Measurements from ENCODE around the gene CCDC61.

CCDC61 gene

GRCh38 chr19:46040125-46040524 is 44.9 kb downstream of the CCDC61 start:
- DNase-seq (ENCODE audit: low read depth): no peak

GRCh38 chr19:46040952-46041500 is 45.8 kb downstream of the CCDC61 start, which contains the start of gene IGFL4:
TSS of gene IGFL4 (minus strand) at chr19:46041002. CDS start at chr19:46040962, 40 bp downstream.
- DNase-seq (ENCODE audit: low read depth): no peak

- DNase-seq (ENCODE audit: low read depth): no peak
Observed at GRCh38 chr19:46042252-46042883, 47.1 kb downstream of the CCDC61 start.

DNA sequence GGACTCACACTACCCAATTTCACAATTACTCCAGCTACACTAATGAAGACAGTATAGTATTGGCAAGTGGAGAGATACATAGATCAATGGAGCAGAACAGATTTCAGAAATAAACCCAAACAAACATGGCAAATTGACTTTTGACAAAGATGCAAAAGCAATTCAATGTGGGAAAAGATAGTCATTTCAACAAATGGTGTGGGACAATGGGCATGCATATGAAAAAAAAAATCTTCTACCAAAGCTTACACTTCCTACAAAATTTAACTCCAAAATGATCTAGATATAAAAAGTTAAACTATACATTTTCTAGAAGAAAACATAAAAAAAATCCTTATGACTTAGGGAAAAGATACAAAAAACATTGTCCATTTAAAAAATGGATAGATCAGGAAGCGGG is 48.3 kb downstream of the CCDC61 start:
- DNase-seq (ENCODE audit: low read depth): no peak

GRCh38 chr19:46049597-46049996 is 54.3 kb downstream of the CCDC61 start:
- no peak for DNase-seq (ENCODE audit: low read depth)

DNA sequence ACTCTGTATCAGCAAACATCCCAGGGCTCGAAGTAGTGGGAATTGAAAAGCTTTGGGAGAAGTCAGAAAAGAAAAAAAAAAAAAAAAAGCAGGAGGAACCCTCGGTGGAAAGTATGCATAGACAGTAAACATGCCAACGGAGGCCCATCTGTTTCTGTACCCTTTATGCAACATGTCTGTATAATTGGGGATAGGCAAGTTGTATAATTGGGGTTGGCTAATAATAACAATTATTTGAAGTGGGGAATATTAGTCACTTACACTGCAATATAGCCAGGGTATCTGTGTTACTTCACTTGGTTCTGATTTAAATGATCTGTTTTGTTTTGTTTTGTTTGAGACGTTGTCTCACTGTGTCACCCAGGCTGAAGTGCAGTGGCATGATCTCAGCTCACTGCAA is 57.6 kb downstream of the CCDC61 start:
- no peak for DNase-seq (ENCODE audit: low read depth)

DNA sequence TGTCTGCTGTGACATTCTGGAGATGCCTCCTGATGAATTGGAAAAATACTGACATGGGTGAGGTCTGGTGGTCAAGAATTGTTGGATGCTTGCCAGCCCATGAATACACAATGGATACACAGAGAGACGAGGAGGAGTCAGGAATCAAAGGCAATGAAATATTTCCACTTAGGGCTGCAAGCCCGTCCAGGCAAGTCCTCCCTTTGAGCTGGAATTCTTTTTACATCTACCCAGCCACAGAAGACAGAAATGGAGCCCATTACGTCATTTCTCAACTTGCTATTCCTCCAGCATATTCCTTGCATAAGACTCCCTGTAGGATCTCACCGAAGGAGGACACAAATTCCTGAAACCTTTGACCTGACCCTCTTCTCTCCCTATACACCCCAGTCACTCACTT is 61.3 kb downstream of the CCDC61 start:
- DNase-seq (ENCODE audit: low read depth): no peak

GRCh38 chr19:46058778-46059177 is 63.5 kb downstream of the CCDC61 start:
- DNase-seq (ENCODE audit: low read depth): no peak

DNA sequence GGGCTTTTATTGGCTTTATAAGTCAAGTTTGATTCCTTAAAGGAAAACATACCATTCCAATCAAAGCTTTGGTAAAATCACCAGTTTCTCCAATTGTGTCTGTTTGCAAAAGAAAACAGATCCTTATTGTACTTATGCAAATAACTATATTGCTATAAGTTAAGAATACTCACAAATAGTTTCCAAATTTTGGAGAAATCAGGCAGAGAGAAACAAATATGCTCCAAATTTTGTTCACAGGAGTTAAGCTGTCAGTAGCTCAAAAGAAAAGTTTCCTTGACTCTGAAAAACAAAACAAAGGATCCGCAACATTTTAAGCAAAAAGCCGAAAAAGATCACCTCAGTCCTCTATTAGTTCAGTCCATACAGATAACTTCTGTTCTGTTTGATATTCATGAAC is 64.7 kb downstream of the CCDC61 start:
- DNase-seq (ENCODE audit: low read depth): no peak

GRCh38 chr19:46063201-46063600 is 67.9 kb downstream of the CCDC61 start:
- DNase-seq (ENCODE audit: low read depth): no peak

- no peak for DNase-seq (ENCODE audit: low read depth)
Observed at GRCh38 chr19:46065486-46066071, 70.3 kb downstream of the CCDC61 start.

DNA sequence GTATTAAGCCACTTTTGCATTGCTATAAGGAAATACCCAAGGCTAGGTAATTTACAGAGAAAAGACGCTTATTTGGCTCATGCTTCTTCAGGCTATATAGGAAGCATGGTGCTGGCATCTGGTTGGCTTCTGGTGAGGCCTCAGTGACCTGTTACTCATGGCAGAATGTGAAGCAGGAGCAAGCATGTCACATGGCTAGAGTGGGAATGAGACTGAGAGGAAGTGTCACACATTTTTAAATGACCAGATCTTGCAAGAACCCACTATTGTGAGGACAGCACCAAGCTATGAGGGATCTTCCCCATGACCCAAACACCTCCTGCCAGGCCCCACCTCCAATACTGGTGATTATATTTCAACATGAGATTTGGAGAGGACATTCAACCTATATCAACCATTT is 71.2 kb downstream of the CCDC61 start:
- DNase-seq (ENCODE audit: low read depth): no peak

DNA sequence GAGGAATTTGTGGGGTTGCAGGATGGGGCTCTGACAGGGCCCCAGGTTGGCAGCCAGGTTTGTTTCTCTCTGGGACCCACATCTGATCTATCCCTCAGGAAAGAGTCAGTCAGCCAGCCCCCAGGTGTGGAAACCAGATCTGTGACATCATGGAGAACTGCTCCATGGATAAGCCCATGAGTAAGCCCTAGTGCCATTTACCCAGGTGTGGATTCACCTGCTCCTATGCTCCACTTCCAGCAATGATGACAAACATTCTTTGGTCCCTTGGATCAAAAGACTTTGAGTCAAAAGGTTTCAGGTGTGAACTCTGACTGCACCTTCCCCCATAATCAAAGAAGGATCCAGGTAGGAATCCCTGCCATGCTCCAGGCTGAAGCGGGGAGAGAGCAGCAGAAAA is 72.4 kb downstream of the CCDC61 start:
- no peak for DNase-seq (ENCODE audit: low read depth)

Measured in stimulated activated CD8-positive, alpha-beta memory T cell treated with anti-CD3 and anti-CD28 coated beads, Interleukin-12 subunit alpha, Interleukin-12 subunit beta, amount 100 ng/mL, for 4 hours (primary cell).